ENCODE results near the gene VAV2. TPM values are rescaled to one million over a fixed set of nuclear protein-coding genes. Genes with fewer than 3 reads are reported as not detected.

Gene VAV2
- total RNA-seq, 4 donors from 2014 or later: 15.0 to 25.7 (median 20.5) TPM

GRCh38 chr9:133996531-133997520 lies 4.7 kb upstream of the VAV2 start:
- no peak overlapping the region for H3K4me3 ChIP-seq (replicated peaks in 1 of 3)
- no peaks in the 10 kb centered on the region for H3K9me3 ChIP-seq
- H3K27ac ChIP-seq: no peak overlapping the region
- no peak for DNase-seq
- no peaks in the 10 kb centered on the region for H3K27me3 ChIP-seq
- 59 to 64% methylated on average over 21 to 24 of the region's 24 CpGs for WGBS, 2 donors
- H3K36me3 ChIP-seq: no peaks in the 10 kb centered on the region
- H3K4me1 ChIP-seq: peaks cover 9 to 12% of the 10 kb centered on the region in 2 donors
- intact Hi-C loops (cut with DNase I): no loop called here
- no peak for TF ChIP-seq POLR2A (IDR thresholded peaks at IDR 0.05)
- TF ChIP-seq, protein P1, sequence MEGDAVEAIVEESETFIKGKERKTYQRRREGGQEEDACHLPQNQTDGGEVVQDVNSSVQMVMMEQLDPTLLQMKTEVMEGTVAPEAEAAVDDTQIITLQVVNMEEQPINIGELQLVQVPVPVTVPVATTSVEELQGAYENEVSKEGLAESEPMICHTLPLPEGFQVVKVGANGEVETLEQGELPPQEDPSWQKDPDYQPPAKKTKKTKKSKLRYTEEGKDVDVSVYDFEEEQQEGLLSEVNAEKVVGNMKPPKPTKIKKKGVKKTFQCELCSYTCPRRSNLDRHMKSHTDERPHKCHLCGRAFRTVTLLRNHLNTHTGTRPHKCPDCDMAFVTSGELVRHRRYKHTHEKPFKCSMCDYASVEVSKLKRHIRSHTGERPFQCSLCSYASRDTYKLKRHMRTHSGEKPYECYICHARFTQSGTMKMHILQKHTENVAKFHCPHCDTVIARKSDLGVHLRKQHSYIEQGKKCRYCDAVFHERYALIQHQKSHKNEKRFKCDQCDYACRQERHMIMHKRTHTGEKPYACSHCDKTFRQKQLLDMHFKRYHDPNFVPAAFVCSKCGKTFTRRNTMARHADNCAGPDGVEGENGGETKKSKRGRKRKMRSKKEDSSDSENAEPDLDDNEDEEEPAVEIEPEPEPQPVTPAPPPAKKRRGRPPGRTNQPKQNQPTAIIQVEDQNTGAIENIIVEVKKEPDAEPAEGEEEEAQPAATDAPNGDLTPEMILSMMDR (IDR thresholded peaks at IDR 0.05): no peak

DNA sequence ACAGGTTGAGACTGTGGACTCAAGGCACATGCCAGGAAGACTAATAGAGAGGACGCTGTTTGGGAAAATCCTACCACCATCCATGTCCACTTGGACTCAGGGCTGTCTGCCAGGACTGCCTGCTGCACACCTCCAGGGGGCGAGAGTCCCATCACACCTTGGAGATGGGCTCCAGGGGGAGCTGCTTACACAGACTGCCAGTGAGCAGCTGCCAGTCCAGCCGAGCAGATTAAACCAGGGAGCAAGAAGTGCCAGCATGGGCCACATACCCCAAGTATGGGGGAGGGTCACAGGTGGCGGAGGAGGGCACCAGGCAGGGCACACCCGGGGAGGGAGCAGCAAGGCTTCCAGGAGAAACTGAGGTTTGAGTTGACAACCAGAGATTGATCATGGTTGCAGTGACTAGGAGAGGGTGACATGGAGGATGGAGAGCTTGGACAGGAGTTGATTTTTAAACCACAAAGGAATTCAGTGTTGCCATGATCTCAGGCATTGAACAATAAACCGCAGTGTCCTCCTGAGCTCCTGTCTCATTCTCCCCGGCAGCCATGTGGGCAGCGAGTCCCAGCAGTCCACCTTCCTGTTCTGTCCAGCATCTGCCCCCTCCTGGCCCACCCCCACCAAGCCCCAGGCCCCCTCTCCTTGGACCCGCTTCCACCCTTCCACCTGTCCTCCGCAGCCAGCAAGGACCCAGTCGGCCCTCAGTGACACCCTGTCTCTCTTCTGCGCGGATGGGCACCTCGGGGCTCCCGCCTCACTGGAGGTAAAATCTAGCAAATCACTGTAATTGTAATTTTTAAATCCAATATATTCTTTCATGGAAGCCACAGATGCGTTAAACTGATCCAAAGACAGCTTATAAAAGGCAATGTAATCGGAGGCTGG lies 3.1 kb upstream of the VAV2 start:
- no peak overlapping the region for H3K27ac ChIP-seq
- H3K9me3 ChIP-seq: no peaks in the 10 kb centered on the region
- H3K4me1 ChIP-seq: peaks cover 19 to 22% of the 10 kb centered on the region in 2 donors
- TF ChIP-seq POLR2A (IDR thresholded peaks at IDR 0.05): no peak
- TF ChIP-seq, protein P1 (IDR thresholded peaks at IDR 0.05): no peak
- intact Hi-C loops (cut with DNase I): no loop called here
- H3K4me3 ChIP-seq (replicated peaks in 1 of 3): no peak overlapping the region
- DNase-seq: no peak
- no peaks in the 10 kb centered on the region for H3K36me3 ChIP-seq
- no peaks in the 10 kb centered on the region for H3K27me3 ChIP-seq
- 69 to 74% methylated on average over 17 of the region's 17 CpGs for WGBS, 2 donors

- no peak for TF ChIP-seq POLR2A (IDR thresholded peaks at IDR 0.05)
- TF ChIP-seq, protein P1 (IDR thresholded peaks at IDR 0.05): peak; percentile 98 to 99 (median 98)
- intact Hi-C loops (cut with DNase I): loop anchor here (1.0 to 5.0 kb wide), 2 partner anchors 62 to 202 kb away; no protein-coding TSS in a partner anchor
- Histone ChIP-seq H3K36me3 (no peaks in the 10 kb centered on the region), H3K27me3 (no peaks in the 10 kb centered on the region), H3K9me3 (no peaks in the 10 kb centered on the region), H3K4me3 (replicated peaks in 1 of 3) (no peak overlapping the region), H3K27ac (no peak overlapping the region), H3K4me1 (peaks cover 26 to 30% of the 10 kb centered on the region in 2 donors)
- peak; percentile 76 to 80 for DNase-seq
- WGBS, 2 donors: 0 to 8% methylated on average over 10 to 11 of the region's 11 CpGs
Measured at GRCh38 chr9:133994353-133995011, 2.4 kb upstream of the VAV2 start.

DNA sequence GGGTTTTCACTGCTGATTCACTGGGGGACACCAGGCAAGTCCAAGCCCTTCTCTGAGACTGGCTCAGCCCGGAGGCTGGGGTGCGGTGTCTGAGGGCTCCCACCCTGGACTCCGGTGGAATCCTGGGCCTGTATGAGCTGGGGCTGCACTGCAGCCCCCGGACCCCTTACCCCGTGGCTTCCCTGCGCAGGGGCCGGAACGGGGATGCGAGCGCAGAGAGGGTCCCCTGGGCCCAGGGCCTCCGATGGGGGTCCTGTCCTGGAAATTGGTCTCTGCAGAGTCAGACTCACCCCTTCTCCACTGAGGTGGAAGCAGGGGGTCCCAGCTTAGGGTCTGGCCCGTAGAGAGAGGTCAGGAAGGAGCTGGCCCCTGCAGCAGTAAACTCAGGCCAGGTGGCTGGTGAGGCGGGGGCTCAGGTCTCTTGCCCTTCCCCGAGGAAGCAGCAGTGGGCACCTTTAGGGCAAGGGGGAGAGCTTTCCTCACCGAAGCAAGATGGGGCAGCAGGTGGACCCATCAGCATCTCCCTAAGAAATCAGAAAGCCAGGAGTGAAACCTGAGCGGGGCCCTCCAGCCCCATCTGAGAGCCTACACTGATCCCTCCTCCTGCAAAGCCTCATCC lies 1.6 kb upstream of the VAV2 start:
- DNase-seq: no peak
- Histone ChIP-seq H3K4me1 (peaks cover 26 to 32% of the 10 kb centered on the region in 2 donors), H3K27me3 (no peaks in the 10 kb centered on the region), H3K36me3 (no peaks in the 10 kb centered on the region), H3K9me3 (no peaks in the 10 kb centered on the region), H3K4me3 (replicated peaks in 1 of 3) (peak overlapping the region in 1 of 3 donors; percentile 38), H3K27ac (peak overlapping the region in 2 of 3 donors; percentile 83 to 87)
- intact Hi-C loops (cut with DNase I): loop anchor here (1.0 to 5.0 kb wide), 2 partner anchors 61 to 201 kb away; no protein-coding TSS in a partner anchor
- TF ChIP-seq POLR2A (IDR thresholded peaks at IDR 0.05): no peak
- TF ChIP-seq, protein P1 (IDR thresholded peaks at IDR 0.05): no peak
- 56% methylated on average over 7 of the region's 16 CpGs; no CpG with 5 or more reads in 1 of the 2 donors for WGBS, 2 donors
